Stimulated activated naive CD8-positive, alpha-beta T cell treated with anti-CD3 and anti-CD28 coated beads, Interleukin-15, Interleukin-2, amounts not matched to agents 100 ng/mL and 50 ng/mL, for 24 hours (primary cell): ENCODE data around the gene CLIC6.

ENCODE experiments used
- H3K27ac Mint-ChIP-seq: one replicate; pipeline ENCODE4 v1.8.0; 2021; ENCODE audit warnings: mild to moderate bottlenecking, mixed read lengths
- H3K27me3 Mint-ChIP-seq: one replicate; pipeline ENCODE4 v1.8.0; 2021; ENCODE audit warnings: mixed read lengths
- H3K36me3 Mint-ChIP-seq: one replicate; pipeline ENCODE4 v1.8.0; 2021; ENCODE audit warnings: low read depth, mixed read lengths
- H3K4me1 Mint-ChIP-seq: one replicate; pipeline ENCODE4 v1.8.0; 2021; ENCODE audit warnings: low read depth, mixed read lengths
- H3K4me3 Mint-ChIP-seq: one replicate; pipeline ENCODE4 v1.8.0; 2021; ENCODE audit warnings: mild to moderate bottlenecking, mixed read lengths
- H3K9me3 Mint-ChIP-seq: one replicate; pipeline ENCODE4 v1.8.0; 2021; ENCODE audit warnings: mixed read lengths

CLIC6 gene

DNA sequence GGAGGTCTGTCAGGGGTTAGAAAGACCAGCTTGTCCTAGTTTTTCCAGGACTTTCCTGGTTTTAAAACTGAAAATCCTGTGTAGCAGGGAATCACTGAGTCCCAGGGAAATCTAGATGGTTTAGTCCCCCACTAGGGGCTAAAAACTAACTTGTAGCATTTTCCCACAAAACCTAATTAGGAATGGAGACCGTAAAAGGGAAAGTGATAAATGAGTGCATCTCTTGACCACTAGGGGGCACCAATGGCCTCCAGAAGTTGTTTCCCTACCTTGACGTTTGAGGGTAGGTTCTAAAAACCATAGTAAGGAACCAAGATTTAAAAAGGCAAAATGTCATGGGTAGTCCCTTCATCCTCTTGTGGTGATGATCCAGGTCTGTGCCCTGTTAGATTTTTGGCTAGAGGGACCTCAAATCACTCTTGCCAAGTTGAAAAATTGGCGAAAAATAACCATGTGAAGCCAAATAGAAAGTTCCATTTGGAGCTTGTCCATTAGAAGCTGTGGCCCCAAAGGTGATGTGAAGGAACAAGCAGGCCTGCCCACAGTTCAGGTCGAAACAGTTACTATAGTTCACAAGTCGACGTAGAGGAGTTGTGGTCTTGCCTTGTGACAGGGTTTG is 24.5 kb downstream of the CLIC6 start:
- Mint-ChIP-seq H3K27ac (no peak overlapping the region), H3K4me3 (no peak overlapping the region), H3K4me1 (no peaks in the 10 kb centered on the region), H3K27me3 (peaks cover 27% of the 10 kb centered on the region), H3K36me3 (no peaks in the 10 kb centered on the region), H3K9me3 (peaks cover 3% of the 10 kb centered on the region)

DNA sequence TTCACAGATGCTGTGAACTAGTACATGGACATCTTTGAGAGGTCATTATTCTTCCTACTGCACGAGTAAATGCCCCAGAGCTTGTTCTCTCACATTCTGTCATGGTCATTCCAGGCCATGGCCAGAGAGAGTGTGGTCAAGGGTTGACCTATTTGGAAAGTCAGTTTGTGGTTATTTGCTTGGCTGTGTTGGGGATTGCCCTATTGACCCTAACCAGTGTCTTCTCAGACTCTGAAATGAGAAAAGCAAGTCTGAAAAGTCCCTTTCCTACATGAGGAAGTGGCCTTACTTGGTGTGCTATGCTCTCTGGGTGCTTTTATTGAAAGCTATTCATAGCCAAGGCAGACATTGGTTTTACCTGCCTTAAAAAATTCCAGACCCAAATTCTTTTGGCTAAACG is 26.6 kb downstream of the CLIC6 start:
- no peaks in the 10 kb centered on the region for H3K36me3 Mint-ChIP-seq
- peaks cover 3% of the 10 kb centered on the region for H3K9me3 Mint-ChIP-seq
- H3K27ac Mint-ChIP-seq: no peak overlapping the region
- H3K4me1 Mint-ChIP-seq: no peaks in the 10 kb centered on the region
- peaks cover 15% of the 10 kb centered on the region for H3K27me3 Mint-ChIP-seq
- no peak overlapping the region for H3K4me3 Mint-ChIP-seq

DNA sequence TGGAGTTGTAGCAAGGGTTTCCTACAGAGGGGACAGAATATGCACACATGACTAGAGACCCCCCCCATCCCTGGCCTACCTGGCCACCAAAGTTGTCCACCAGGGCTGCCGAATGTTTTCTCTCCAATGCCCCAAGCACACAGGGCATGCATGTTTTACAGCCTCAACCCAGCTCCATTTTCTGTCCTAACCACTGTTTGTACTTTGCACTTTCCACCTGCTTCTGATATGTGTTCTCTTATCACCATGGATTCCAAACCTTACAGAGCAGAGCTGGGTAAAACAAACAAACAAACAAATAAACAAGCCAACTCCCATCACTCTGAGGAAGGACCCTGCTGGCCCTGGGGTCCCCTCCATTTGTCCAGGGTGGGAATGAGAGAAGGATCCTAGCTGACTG is 27.3 kb downstream of the CLIC6 start:
- no peak overlapping the region for H3K27ac Mint-ChIP-seq
- H3K4me1 Mint-ChIP-seq: no peaks in the 10 kb centered on the region
- peaks cover 15% of the 10 kb centered on the region for H3K27me3 Mint-ChIP-seq
- H3K9me3 Mint-ChIP-seq: peaks cover 3% of the 10 kb centered on the region
- no peaks in the 10 kb centered on the region for H3K36me3 Mint-ChIP-seq
- no peak overlapping the region for H3K4me3 Mint-ChIP-seq

DNA sequence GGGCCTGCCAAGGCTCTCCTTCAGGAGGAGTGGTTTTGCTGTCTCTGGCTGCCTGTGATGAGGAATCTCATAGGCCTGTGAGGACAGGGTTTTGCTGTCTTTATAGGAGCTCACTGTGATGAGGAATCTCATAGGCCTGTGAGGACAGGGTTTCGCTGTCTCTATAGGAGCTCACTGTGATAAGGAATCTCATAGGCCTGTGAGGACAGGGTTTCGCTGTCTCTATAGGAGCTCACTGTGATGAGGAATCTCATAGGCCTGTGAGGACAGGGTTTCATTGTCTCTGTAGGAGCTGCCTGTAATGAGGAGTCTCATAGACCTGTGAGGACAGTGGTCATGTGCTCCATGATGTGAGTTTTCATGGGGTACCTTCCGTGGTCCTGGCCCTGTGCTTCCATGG is 29.0 kb downstream of the CLIC6 start:
- no peak overlapping the region for H3K27ac Mint-ChIP-seq
- peaks cover 6% of the 10 kb centered on the region for H3K27me3 Mint-ChIP-seq
- peaks cover 3% of the 10 kb centered on the region for H3K9me3 Mint-ChIP-seq
- no peak overlapping the region for H3K4me3 Mint-ChIP-seq
- no peaks in the 10 kb centered on the region for H3K4me1 Mint-ChIP-seq
- no peaks in the 10 kb centered on the region for H3K36me3 Mint-ChIP-seq

DNA sequence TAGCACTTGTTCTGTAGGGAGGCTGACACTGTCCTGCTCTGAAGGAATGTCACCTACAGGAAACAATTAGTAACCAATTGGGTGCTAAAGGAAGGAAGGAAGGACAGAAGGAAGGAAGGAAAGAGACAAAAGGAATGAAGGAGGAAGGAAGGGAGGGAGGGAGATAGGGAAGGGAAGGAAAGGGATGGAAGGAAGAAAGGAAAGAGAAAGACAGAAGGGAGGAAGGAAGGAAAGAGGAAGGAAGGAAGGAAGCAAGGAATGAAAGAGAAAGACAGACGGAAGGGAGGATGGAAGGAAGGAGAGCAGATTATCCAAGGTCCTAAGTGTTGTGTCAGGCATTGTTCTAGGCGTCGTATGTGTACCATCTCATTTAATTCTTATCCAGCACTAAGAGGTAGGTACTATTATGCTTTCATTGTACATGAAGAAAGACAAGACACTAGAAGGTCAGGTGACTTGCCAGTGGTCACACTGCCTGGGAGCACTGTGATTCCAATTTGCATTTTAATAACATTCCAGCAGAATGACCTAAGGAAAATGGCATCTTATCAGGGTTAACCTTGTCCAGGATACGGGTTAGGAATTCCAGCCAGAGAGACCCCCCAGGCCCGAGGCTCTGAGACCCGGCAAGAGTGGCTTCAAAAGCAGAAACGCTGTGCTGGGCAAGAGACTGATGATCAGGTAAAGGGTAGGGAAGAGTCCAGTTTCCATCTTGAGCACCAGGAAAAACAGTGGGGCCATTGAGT is 29.6 kb downstream of the CLIC6 start:
- Mint-ChIP-seq H3K4me1 (no peaks in the 10 kb centered on the region), H3K4me3 (no peak overlapping the region), H3K27me3 (peaks cover 3% of the 10 kb centered on the region), H3K27ac (no peak overlapping the region), H3K9me3 (peaks cover 3% of the 10 kb centered on the region), H3K36me3 (no peaks in the 10 kb centered on the region)

DNA sequence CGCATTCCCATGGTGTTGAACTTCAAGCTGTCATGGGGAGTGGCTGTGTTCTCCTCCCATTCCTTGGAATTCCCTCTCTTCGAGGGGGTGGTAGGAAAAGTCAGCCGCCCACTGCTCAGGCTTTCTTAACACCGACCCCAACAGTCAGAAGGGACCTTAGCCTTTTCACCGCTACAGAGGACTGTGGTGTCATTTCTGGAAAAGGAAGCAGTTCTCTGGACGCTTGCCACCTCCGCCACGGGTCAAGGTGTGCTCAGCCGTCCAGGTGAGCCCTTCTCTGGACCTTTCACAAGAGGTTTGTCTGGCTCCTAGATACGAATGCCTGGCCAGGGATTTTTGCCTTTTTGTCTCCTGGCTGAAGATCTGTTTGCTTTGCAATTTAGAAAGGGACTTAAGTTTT is 31.8 kb downstream of the CLIC6 start:
- Mint-ChIP-seq H3K27ac (no peak overlapping the region), H3K27me3 (peaks cover 2% of the 10 kb centered on the region), H3K4me3 (no peak overlapping the region), H3K9me3 (no peaks in the 10 kb centered on the region), H3K4me1 (no peaks in the 10 kb centered on the region), H3K36me3 (no peaks in the 10 kb centered on the region)

DNA sequence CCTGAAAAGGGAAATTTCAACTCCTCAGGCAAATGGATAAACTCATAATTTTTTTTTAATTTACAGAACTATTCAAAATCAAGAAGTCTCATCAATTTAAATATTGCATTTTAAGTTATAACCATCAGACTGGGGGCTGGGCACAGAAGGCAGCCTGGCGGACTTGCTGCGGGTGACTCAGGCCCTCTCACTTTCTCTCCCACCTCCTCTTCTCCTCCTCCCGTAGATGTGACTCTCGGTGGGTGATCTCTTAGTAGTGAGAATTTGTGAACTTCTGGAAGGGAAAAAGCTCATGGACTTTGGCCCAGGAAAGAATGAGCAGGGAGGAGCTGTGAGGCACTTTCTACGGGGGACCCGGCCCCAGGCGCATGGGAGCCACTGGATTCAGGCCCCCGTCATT is 32.9 kb downstream of the CLIC6 start:
- peaks cover 2% of the 10 kb centered on the region for H3K27me3 Mint-ChIP-seq
- no peaks in the 10 kb centered on the region for H3K4me1 Mint-ChIP-seq
- H3K27ac Mint-ChIP-seq: no peak overlapping the region
- H3K9me3 Mint-ChIP-seq: no peaks in the 10 kb centered on the region
- no peak overlapping the region for H3K4me3 Mint-ChIP-seq
- no peaks in the 10 kb centered on the region for H3K36me3 Mint-ChIP-seq

DNA sequence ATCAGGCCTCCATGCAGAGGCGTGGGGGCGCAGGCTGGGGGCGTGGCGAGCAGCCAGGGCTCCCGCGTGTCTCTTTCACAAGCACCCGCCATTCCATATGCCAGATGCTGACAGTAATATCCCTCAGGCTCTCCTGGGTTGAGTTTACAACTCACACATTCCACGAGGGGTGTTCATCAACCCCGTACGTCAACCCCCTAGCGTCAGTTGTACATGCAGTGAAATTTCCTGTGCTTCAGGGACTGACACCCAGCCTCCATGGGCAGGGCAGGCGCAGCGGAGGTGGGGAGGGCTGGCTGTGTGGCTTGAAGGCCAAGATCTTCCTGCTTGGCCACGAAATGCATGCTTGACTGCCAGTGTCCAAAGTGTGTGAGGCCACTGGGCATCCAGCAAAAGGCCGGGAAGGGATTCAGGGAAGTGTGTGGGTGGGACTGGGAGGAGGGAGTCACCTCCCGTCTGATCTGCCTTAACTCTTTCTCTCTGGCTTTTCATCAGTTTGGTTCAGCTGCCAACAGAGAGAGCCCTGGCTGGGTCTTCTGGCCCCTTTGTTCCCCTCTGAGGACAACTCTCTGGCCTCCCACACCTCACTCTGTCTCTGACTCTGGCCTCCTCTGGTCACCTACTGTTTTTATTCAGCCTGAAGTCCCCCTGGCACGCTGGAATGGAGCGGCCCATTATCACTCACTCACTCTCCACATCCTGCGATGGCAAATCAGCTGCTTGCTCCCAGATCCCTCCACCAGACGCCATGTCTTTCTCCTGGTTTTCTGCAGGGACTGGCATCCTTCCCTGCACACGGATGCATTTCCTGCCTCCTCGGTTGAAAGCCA is 33.8 kb downstream of the CLIC6 start:
- Mint-ChIP-seq H3K9me3 (no peaks in the 10 kb centered on the region), H3K4me3 (no peak overlapping the region), H3K27ac (no peak overlapping the region), H3K27me3 (peaks cover 2% of the 10 kb centered on the region), H3K36me3 (no peaks in the 10 kb centered on the region), H3K4me1 (peaks cover 6% of the 10 kb centered on the region)

DNA sequence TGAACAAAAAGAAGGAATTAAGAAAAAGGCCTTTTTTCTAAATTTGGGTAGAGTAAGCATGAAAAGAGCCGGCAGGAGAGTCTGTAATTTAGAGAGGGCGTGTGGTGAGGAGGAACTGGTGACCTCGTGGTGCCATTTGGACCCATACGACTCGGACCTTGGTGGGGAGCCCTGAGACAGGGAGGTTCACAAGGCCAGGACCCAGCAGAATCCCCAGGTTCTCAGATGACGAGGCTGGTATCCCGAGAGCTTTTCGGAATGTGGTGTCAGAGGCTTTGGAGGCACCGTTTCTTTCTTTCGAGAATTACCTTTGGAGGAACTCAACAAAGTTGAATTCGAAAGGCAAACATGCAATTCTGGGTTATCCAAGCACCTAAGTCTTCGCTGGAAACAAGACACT is 34.8 kb downstream of the CLIC6 start:
- Mint-ChIP-seq H3K27me3 (peaks cover 2% of the 10 kb centered on the region), H3K4me3 (no peak overlapping the region), H3K36me3 (no peaks in the 10 kb centered on the region), H3K27ac (no peak overlapping the region), H3K9me3 (no peaks in the 10 kb centered on the region), H3K4me1 (peaks cover 17% of the 10 kb centered on the region)

DNA sequence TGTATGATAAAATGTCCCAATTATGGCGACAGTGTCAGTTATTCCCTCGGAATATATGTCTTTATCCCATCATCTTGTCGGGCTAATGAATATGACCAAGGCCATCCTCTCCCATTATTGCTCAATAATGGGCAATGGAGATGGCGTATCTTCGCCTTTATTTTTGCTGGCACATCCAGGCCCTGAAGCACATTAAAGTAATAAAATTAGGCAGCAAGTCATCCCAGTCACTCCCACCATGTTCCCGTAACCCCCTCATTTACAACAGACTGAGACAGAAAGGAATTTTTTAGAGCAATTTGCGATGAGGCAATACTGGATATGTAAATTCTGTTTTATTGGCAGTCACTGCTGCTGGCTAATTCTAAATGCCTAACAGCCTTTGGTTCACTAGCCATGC is 35.3 kb downstream of the CLIC6 start:
- Mint-ChIP-seq H3K36me3 (no peaks in the 10 kb centered on the region), H3K27me3 (peaks cover 2% of the 10 kb centered on the region), H3K27ac (no peak overlapping the region), H3K4me3 (no peak overlapping the region), H3K9me3 (no peaks in the 10 kb centered on the region), H3K4me1 (peaks cover 19% of the 10 kb centered on the region)

DNA sequence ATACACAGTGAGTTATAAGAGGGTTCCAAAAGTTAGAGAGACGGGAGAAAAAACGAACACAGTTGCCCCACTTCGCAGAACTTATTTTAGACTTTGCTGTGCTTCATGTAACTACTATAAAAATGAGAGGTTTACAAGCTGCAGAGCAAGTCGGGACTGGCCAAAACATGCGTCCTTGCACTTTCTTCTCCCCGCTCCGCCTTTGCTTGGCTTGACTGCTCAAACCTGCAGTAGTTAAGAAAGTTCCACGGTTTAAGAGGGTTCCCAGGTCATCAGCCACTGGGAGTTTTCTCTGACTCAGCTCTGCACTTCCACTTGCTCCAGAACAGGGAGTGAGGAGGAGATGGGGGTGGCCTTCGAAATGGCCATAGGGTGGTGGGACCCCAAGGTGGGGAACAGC is 36.2 kb downstream of the CLIC6 start:
- peaks cover 19% of the 10 kb centered on the region for H3K4me1 Mint-ChIP-seq
- peaks cover 2% of the 10 kb centered on the region for H3K27me3 Mint-ChIP-seq
- H3K4me3 Mint-ChIP-seq: no peak overlapping the region
- no peaks in the 10 kb centered on the region for H3K9me3 Mint-ChIP-seq
- no peaks in the 10 kb centered on the region for H3K36me3 Mint-ChIP-seq
- no peak overlapping the region for H3K27ac Mint-ChIP-seq

DNA sequence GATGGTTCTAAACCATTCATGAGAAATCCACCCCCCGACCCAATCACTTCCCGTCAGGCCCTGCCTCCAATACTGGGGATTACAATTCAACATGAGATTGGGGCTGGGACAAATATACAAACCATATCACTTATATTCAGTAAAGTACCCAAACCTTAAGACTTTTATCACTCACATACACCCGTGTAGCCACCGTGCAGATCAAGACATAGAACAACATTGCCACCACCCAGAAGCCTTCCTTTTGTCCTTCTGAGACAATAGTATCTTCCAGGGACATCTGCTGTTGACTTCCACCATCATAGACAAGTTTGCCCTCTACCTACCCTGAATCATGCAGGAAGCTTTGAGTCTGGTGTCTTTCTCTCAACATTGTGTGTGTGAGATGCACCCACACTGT is 37.5 kb downstream of the CLIC6 start:
- Mint-ChIP-seq H3K4me1 (peaks cover 19% of the 10 kb centered on the region), H3K9me3 (no peaks in the 10 kb centered on the region), H3K4me3 (no peak overlapping the region), H3K27ac (no peak overlapping the region), H3K27me3 (peaks cover 2% of the 10 kb centered on the region), H3K36me3 (no peaks in the 10 kb centered on the region)

DNA sequence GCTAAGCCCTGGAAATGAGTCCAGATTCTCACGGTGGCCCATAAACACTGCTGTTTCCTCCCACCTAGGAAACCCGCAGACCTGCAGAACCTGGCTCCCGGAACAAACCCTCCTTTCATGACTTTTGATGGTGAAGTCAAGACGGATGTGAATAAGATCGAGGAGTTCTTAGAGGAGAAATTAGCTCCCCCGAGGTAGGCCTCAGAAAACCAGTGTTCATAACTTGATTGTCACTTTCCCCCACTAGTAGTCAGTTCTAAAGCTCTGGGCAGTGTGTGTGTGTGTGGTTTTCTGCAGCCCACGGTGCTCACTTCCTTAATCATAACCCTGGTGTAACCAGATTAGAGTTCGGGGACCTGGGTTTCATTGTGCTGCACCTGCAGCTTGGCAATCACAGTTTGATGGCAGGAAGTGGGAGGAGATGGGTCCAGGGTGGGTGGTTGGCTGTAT is 39.1 kb downstream of the CLIC6 start:
- peaks cover under 1% of the 10 kb centered on the region for H3K27me3 Mint-ChIP-seq
- H3K4me3 Mint-ChIP-seq: peak overlapping the region; percentile 9
- peak overlapping the region; percentile 27 for H3K27ac Mint-ChIP-seq
- H3K36me3 Mint-ChIP-seq: no peaks in the 10 kb centered on the region
- peaks cover 19% of the 10 kb centered on the region for H3K4me1 Mint-ChIP-seq
- no peaks in the 10 kb centered on the region for H3K9me3 Mint-ChIP-seq

DNA sequence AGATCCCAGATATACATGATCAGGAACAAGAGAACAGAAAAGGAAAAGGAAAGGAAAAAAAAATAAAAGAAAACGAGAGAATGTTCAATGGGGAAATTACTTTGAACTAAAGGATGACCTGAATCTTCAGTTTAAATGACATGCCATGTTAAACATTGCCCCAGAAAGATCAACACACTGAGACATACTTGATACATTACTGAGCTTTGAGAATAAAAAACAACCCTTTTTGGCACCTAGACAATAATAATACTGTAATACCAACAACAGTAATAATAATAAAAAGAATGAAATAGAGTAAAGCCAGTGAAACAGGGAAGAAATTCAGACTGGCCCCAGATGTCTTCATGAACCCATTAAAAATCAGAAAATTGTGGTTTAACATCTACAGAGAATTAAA is 44.8 kb downstream of the CLIC6 start:
- peaks cover 8% of the 10 kb centered on the region for H3K4me1 Mint-ChIP-seq
- no peaks in the 10 kb centered on the region for H3K36me3 Mint-ChIP-seq
- no peaks in the 10 kb centered on the region for H3K9me3 Mint-ChIP-seq
- H3K27ac Mint-ChIP-seq: no peak overlapping the region
- H3K4me3 Mint-ChIP-seq: no peak overlapping the region
- peaks cover 8% of the 10 kb centered on the region for H3K27me3 Mint-ChIP-seq

DNA sequence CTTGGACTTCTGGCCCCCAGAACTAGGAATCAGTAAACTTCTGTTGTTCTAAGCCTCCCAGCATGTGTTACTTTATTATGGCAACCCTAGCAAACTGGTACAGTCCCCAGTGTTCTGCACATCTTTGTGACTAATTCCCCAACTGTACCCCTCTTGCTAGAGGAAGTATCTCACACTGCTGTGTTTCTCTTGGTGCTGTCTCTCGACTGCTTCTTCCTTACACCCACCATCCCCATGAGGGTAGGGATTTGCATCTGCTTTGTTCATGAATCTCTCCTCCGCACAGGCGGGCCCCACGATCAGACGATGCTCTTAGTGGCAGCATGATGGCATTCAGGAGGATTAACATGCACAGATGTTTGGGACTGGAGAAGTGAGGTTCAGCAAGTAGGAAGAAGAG is 46.7 kb downstream of the CLIC6 start:
- Mint-ChIP-seq H3K4me3 (no peak overlapping the region), H3K4me1 (peaks cover 6% of the 10 kb centered on the region), H3K27ac (no peak overlapping the region), H3K36me3 (no peaks in the 10 kb centered on the region), H3K27me3 (peaks cover 8% of the 10 kb centered on the region), H3K9me3 (no peaks in the 10 kb centered on the region)
